ENCODE measurements around the gene CREB5. TPM values are rescaled to one million over a fixed set of nuclear protein-coding genes. Genes with fewer than 3 reads are reported as not detected.

CREB5 gene
- total and polyA plus RNA-seq, 2 of the 8 experiments (the other 6 are each of a cell fraction or from before 2014, with no cell fraction given) = 2.4 to 2.7 TPM

- H3K79me2 ChIP-seq (ENCODE audit: control insufficient read depth in 1 of 2, insufficient read depth in 2 of 2, low read length in 2 of 2) = no peaks in the 10 kb centered on the region
- FAIRE-seq = no peak
- no peak overlapping the region for H4K91ac ChIP-seq (replicated peaks; ENCODE audit: insufficient read length, low read length)
- H2BK120ac ChIP-seq (replicated peaks; ENCODE audit: low read depth, low read length) = no peak overlapping the region
- no peak overlapping the region for H3K4ac ChIP-seq (replicated peaks; ENCODE audit: insufficient read length, low read depth, low read length)
- no peak overlapping the region for H3K18ac ChIP-seq (ENCODE audit: extremely low read depth, low read length)
- no peak overlapping the region for H3K14ac ChIP-seq (ENCODE audit: insufficient read length)
- H3K9me3 ChIP-seq (ENCODE audit: insufficient read depth in 2 of 2, low read depth in 1 of 2, low read length in 1 of 2) = no peaks in the 10 kb centered on the region
- H2AFZ ChIP-seq (ENCODE audit: low read length) = peak overlapping the region; percentile 53; the same call in 1 of the 2 replicates
- H2BK5ac ChIP-seq (ENCODE audit: low read depth, low read length) = no peak overlapping the region
- H3K27me3 ChIP-seq (replicated peaks in 1 of 4; ENCODE audit: control insufficient read depth in 3 of 4, extremely low read depth in 1 of 4, insufficient read depth in 3 of 4, low read length in 3 of 4) = peaks cover 0 to 2% (median 0%) of the 10 kb centered on the region in 4 experiments; a peak in 1 of 7 replicates
- no peaks in the 10 kb centered on the region for H3K23me2 ChIP-seq (ENCODE audit: low read depth, low read length)
- no peaks in the 10 kb centered on the region for H4K20me1 ChIP-seq (replicated peaks in 1 of 2; ENCODE audit: control insufficient read depth in 1 of 2, insufficient read depth in 2 of 2, low read length in 2 of 2)
- H2AK5ac ChIP-seq (ENCODE audit: low read depth, low read length) = no peak overlapping the region
- no peak overlapping the region for H2BK15ac ChIP-seq (ENCODE audit: low read length)
- CTCF ChIA-PET (ENCODE audit: partially characterized antibody) = interaction anchor here (0.9 to 1.1 kb wide), 3 partner anchors 9 to 46 kb away, joined by 3 to 5 read pairs (median 3); no protein-coding TSS in a partner anchor
- POLR2A ChIA-PET (ENCODE audit: partially characterized antibody) = no interaction called here
- no peaks in the 10 kb centered on the region for H3K79me1 ChIP-seq (ENCODE audit: low read depth, low read length)
- H2BK12ac ChIP-seq (ENCODE audit: low read depth, low read length) = peak overlapping the region; percentile 46; the same call in 1 of the 2 replicates
- no peak for DNase-seq (ENCODE audit: low read depth in 1 of 2, low spot score in 2 of 2)
- no peak overlapping the region for H2BK20ac ChIP-seq (ENCODE audit: low read length)
- H3K56ac ChIP-seq (replicated peaks; ENCODE audit: insufficient read length, low read depth, low read length) = no peak overlapping the region
- peaks cover 5 to 14% (median 11%) of the 10 kb centered on the region in 4 experiments; a peak in 4 of 7 replicates for H3K4me1 ChIP-seq (replicated peaks in 1 of 4; ENCODE audit: control insufficient read depth in 3 of 4, insufficient read depth in 4 of 4, low read length in 3 of 4)
- no peak overlapping the region for H3K23ac ChIP-seq (ENCODE audit: insufficient read length)
- TF ChIP-seq TEAD4 (IDR thresholded peaks at IDR 0.05; ENCODE audit: low read depth, low read length) (no peak), HDAC6 (IDR thresholded peaks at IDR 0.05; ENCODE audit: low read depth, low read length) (no peak), EGR1 (IDR thresholded peaks at IDR 0.05; ENCODE audit: borderline replicate concordance, low read depth, low read length) (no peak), KDM4A (IDR thresholded peaks at IDR 0.05; ENCODE audit: low read depth, low read length, severe bottlenecking) (no peak), SAP30 (IDR thresholded peaks at IDR 0.05; ENCODE audit: insufficient read depth, insufficient replicate concordance, low read length) (no peak), RNF2 (IDR thresholded peaks at IDR 0.05; ENCODE audit: borderline replicate concordance, low read depth, low read length, missing control alignments, poor library complexity, severe bottlenecking) (no peak), KDM1A (IDR thresholded peaks at IDR 0.05; ENCODE audit: borderline replicate concordance, low read length) (no peak), SP2 (IDR thresholded peaks at IDR 0.05; ENCODE audit: low read length) (no peak), SP4 (IDR thresholded peaks at IDR 0.05; ENCODE audit: low read length) (no peak), E2F6 (IDR thresholded peaks at IDR 0.05) (no peak), TCF12 (IDR thresholded peaks at IDR 0.05; ENCODE audit: low read depth, low read length) (no peak)
- H3K9ac ChIP-seq (replicated peaks in 1 of 4; ENCODE audit: extremely low read depth in 1 of 4, low read depth in 3 of 4, low read length in 3 of 4) = no peak overlapping the region
- H3K4me2 ChIP-seq (ENCODE audit: insufficient read depth in 1 of 2, low read depth in 2 of 2, low read length in 2 of 2) = no peak overlapping the region
- no peak overlapping the region for H3K4me3 ChIP-seq (ENCODE audit: extremely low read depth in 1 of 4, insufficient read depth in 2 of 4, low read depth in 3 of 4, low read length in 4 of 4)
- H3K36me3 ChIP-seq (ENCODE audit: control insufficient read depth in 2 of 4, insufficient read depth in 4 of 4, low read length in 3 of 4) = no peaks in the 10 kb centered on the region
- no peak overlapping the region for H4K8ac ChIP-seq (ENCODE audit: extremely low read depth, insufficient read depth, low read length)
- no peak overlapping the region for H4K5ac ChIP-seq (ENCODE audit: insufficient read length, low read depth, low read length)
- no peak overlapping the region for H3K27ac ChIP-seq (ENCODE audit: low read depth, low read length)
- WGBS, 2 experiments (ENCODE audit: extremely low coverage in 1 of 2, insufficient coverage in 1 of 2, insufficient read length in 1 of 2, insufficient replicate concordance in 2 of 2, low coverage in 1 of 2, low lambda C conversion rate in 2 of 2, missing lambda C conversion rate in 1 of 2) = 91% methylated on average over 4 of the region's 4 CpGs; no CpG with 5 or more reads in 1 of the 2 experiments
Observed at GRCh38 chr7:28487487-28487886, 75.2 kb downstream of the CREB5 start.
